H1 (cell line): ENCODE measurements around the gene AZGP1. TPM values are rescaled to one million over a fixed set of nuclear protein-coding genes. Genes with fewer than 3 reads are reported as not detected.

Experiments
- CHD1 ChIP-seq: IDR thresholded peaks from 2 replicates; pipeline ENCODE4 v1.6.1; 2012; ENCODE audit warnings: low read depth, low read length, improper control_type of control experiment
- CTBP2 ChIP-seq: IDR thresholded peaks from 2 replicates; pipeline ENCODE4 v1.7.0; 2011; ENCODE audit warnings: borderline replicate concordance, mild to moderate bottlenecking, moderate library complexity, mixed read lengths, low read length; ENCODE audit not compliant: insufficient read depth, insufficient read length
- JUND ChIP-seq: IDR thresholded peaks from 2 replicates; pipeline ENCODE4 v1.6.1; 2011; ENCODE audit warnings: mild to moderate bottlenecking, improper control_type of control experiment, low read length
- NRF1 ChIP-seq: IDR thresholded peaks from 2 replicates; pipeline ENCODE4 v1.6.1; 2011; ENCODE audit warnings: mild to moderate bottlenecking, low read depth, low read length, improper control_type of control experiment
- PHF8 ChIP-seq: fragments of 200-600 bp; sonication (generic); conservative IDR thresholded peaks from 2 replicates; pipeline ENCODE4 v1.7.1; 2012; ENCODE audit warnings: low read depth, mild to moderate bottlenecking, inconsistent platforms, low read length, moderate library complexity
- polyA plus RNA-seq, 7 experiments: library from polyadenylated mRNA; depleted of rRNA in 3 of 7; stranded (reverse) in 5 of 7; unstranded in 2 of 7; fragments of >200 nt in 5 of 7; fragments of 200-250 nt in 2 of 7; gene quantifications; 1 replicate in 5 of 7; 2 replicates in 1 of 7; 4 replicates in 1 of 7; pipeline versions ENCODE4 v1.2.1 to v1.2.3, GENCODE V29; 2011 to 2013; ENCODE audit warnings: missing spikeins in 2 of 7, mixed read lengths in 2 of 7
- total RNA-seq: library from RNA; stranded (reverse); fragmentation: NEBNext Ultra II Directional; extraction: Animal tissue kit (Norgen Biotek cat#: 25700); gene quantifications from 2 replicates; pipeline ENCODE4 v1.2.1, GENCODE V29; 2021

Gene AZGP1
- total and polyA plus RNA-seq, 2 of the 8 experiments (the other 6 are each of a cell fraction or from before 2014, with no cell fraction given), result 0.52 to 0.68 TPM

GRCh38 chr7:99947608-99948007 is 28.2 kb downstream of the AZGP1 start (continued):
- TF ChIP-seq PHF8, result no peak
- TF ChIP-seq NRF1, result no peak
- TF ChIP-seq JUND, result no peak
- no peak for TF ChIP-seq CHD1
- TF ChIP-seq CTBP2, result no peak
- TF ChIP-seq, all 59 proteins: peak for 0
